Epithelial cell of esophagus (primary cell): ENCODE results near the gene CXorf51A.
"Not testable (repeated sequence)": the region's sequence is repeated elsewhere in the genome, so short reads cannot be mapped to it uniquely, and the experiment has no call there.

Source experiments
- DNase-seq: peaks from one replicate; pipeline ENCODE4 v3.0.0; 2010; ENCODE audit warnings: low read depth
- H3K4me3 ChIP-seq: 2 replicates; pipeline ENCODE4 v1.5.1; 2011; ENCODE audit warnings: mild to moderate bottlenecking, low read length, control low read depth
- TF ChIP-seq, protein P1 (sequence below): IDR thresholded peaks from 2 replicates; pipeline ENCODE4 v1.5.1; 2011; ENCODE audit warnings: low read depth, mild to moderate bottlenecking, low read length, control low read depth, inconsistent platforms; ENCODE audit not compliant: insufficient read depth; ENCODE audit errors: missing control alignments

The CXorf51A gene

DNA sequence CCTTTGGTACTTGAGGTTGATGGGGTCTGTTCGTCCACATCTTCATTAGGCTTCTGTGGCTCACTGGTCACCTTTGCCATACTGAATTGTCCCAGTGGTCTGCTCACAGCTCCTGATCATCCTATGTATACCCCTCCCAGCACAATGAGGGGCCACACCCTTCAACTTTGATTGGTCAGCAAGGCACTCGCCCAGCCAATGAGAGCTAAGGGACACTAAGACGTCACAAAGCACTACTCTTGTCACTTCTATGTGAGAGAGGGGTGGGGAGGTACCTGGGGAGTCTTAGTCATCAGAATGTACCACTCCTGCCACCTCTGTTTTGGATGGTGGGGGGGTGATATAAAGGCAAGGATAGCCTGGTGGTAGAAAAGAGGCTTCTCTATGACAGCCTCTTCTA, at the start of gene CXorf51A:
CXorf51A (minus strand) TSS at position 101 of the 400 bp plus-strand sequence; CDS start at position 80, 21 bp downstream.
- not testable (repeated sequence) for DNase-seq, H3K4me3 ChIP-seq

DNA sequence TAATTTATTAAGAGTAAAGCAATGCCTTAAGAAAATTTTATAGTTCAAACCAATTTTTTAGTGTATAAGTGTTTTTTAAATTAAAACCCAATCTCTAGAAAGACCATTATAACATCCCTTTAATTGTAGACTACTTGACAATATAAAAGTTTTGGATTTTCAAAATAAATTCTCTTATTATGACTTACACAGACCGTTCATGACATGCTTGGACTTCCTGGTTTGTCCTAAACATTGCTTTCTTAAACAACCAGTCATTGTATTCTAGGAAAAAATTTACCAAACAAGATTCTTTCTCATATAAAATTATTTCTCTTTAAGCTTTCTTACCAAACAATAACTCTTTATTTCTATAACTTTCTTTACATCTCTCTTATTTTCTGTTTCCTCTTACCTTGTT, 49.0 kb upstream of the CXorf51A start:
- no peak for DNase-seq
- H3K4me3 ChIP-seq: no peak overlapping the region
- TF ChIP-seq, protein P1, sequence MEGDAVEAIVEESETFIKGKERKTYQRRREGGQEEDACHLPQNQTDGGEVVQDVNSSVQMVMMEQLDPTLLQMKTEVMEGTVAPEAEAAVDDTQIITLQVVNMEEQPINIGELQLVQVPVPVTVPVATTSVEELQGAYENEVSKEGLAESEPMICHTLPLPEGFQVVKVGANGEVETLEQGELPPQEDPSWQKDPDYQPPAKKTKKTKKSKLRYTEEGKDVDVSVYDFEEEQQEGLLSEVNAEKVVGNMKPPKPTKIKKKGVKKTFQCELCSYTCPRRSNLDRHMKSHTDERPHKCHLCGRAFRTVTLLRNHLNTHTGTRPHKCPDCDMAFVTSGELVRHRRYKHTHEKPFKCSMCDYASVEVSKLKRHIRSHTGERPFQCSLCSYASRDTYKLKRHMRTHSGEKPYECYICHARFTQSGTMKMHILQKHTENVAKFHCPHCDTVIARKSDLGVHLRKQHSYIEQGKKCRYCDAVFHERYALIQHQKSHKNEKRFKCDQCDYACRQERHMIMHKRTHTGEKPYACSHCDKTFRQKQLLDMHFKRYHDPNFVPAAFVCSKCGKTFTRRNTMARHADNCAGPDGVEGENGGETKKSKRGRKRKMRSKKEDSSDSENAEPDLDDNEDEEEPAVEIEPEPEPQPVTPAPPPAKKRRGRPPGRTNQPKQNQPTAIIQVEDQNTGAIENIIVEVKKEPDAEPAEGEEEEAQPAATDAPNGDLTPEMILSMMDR: no peak

DNA sequence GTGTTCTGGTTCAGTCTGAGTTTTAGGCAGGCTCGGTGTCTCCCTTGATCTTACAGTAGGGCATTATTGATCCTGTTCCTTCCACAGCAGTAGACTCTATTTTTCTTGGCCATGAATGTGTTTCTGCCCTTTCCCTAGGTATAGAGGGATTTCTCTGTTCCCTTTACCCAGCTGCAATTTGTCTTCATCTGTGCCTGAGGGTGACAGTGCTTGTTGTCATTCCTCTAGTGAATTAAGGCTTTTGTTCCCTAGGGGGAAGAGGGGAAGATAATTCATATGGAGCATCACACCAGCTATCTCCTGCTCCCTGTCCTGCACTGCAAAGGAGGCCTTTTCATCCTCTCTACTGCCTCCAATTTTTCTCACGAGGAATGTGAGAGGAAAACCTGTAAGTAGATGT, 39.7 kb upstream of the CXorf51A start:
- no peak overlapping the region for H3K4me3 ChIP-seq
- TF ChIP-seq, protein P1: no peak
- no peak for DNase-seq

DNA sequence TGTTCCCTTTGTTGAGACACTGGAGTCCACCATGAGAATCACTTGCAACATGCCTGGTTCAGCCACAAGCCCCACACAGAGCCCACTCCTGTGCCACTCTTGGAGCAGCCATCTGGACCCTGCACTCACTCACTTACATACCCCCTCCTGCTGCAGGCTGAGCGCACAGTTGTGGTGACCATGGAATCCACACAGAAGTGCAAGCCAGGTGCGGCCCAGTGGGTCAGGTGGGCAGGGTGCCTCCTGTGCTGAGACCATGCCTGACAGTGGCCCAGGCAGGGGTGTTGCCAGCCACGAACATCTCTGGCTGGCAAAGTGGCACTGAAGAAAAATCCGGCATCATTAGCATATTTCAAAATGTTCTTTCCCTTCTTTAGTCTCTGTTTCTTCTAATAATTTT, 17.4 kb upstream of the CXorf51A start:
- DNase-seq: no peak
- TF ChIP-seq, protein P1: no peak

DNA sequence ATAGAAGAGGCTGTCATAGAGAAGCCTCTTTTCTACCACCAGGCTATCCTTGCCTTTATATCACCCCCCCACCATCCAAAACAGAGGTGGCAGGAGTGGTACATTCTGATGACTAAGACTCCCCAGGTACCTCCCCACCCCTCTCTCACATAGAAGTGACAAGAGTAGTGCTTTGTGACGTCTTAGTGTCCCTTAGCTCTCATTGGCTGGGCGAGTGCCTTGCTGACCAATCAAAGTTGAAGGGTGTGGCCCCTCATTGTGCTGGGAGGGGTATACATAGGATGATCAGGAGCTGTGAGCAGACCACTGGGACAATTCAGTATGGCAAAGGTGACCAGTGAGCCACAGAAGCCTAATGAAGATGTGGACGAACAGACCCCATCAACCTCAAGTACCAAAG, 5.1 kb downstream of the CXorf51A start, which contains the start of gene CXorf51B:
CXorf51B (plus strand) TSS at position 301 of the 400 bp plus-strand sequence; CDS start at position 322, 21 bp downstream.
- not testable (repeated sequence) for DNase-seq, H3K4me3 ChIP-seq

More for the DNA sequence above, 17.4 kb upstream of the CXorf51A start:
- H3K4me3 ChIP-seq: no peak overlapping the region
